Heart left ventricle (tissue), 16 donors: Measurements from ENCODE around the gene EPO. TPM values are rescaled to one million over a fixed set of nuclear protein-coding genes. Genes with fewer than 3 reads are reported as not detected.

Experiments used
- ATAC-seq, 4 donors: fragments of 200-7000 bp; cut with Tn5 transposase; one replicate each; pipeline ENCODE4 v1.9.1; 2020 to 2022; ENCODE audit warnings: moderate library complexity in 4 of 4, mild to moderate bottlenecking in 3 of 4, moderate number of reproducible peaks in 1 of 4
- DNase-seq, 5 donors: peaks; one replicate each; pipeline ENCODE4 v3.0.0-alpha.2; 2020
- H3K27ac ChIP-seq, 12 donors: fragments of 200-600 bp; sonication (generic) in 4 of 12; one replicate each; pipeline versions ENCODE4 v1.5.0 to v1.8.0; 2016 to 2022; ENCODE audit warnings: mild to moderate bottlenecking in 2 of 12
- H3K27me3 ChIP-seq, 9 donors: fragments of 200-600 bp; sonication (generic) in 2 of 9; one replicate each; pipeline versions ENCODE4 v1.5.1 to v1.8.0; 2016 to 2022; ENCODE audit warnings: mild to moderate bottlenecking in 3 of 9
- H3K36me3 ChIP-seq, 9 donors: fragments of 200-600 bp; sonication (generic) in 2 of 9; one replicate each; pipeline versions ENCODE4 v1.5.0 to v1.8.0; 2018 to 2022; ENCODE audit warnings: mild to moderate bottlenecking in 2 of 9
- H3K4me1 ChIP-seq, 12 donors: fragments of 200-600 bp; sonication (generic) in 4 of 12; one replicate each; pipeline versions ENCODE4 v1.5.0 to v1.8.0; 2016 to 2022; ENCODE audit warnings: mild to moderate bottlenecking in 3 of 12
- H3K4me3 ChIP-seq, 12 donors: fragments of 200-600 bp; sonication (generic) in 4 of 12; one replicate each; pipeline versions ENCODE4 v1.5.0 to v1.8.0; 2017 to 2022; ENCODE audit warnings: mild to moderate bottlenecking in 9 of 12, moderate library complexity in 4 of 12
- H3K9me3 ChIP-seq, 12 donors: fragments of 200-600 bp; sonication (generic) in 4 of 12; one replicate each; pipeline versions ENCODE4 v1.5.0 to v1.8.0; 2016 to 2022; ENCODE audit warnings: mild to moderate bottlenecking in 1 of 12
- CTCF ChIP-seq, 12 donors: fragments of 200-600 bp; sonication (generic) in 4 of 12; IDR thresholded peaks; one replicate each; pipeline versions ENCODE4 v1.5.0 to v1.8.0; 2018 to 2022; ENCODE audit warnings: antibody characterized with exemption in 12 of 12, mild to moderate bottlenecking in 5 of 12
- POLR2A ChIP-seq, 2 donors: fragments of 450-650 bp; IDR thresholded peaks; one replicate each; pipeline ENCODE4 v1.6.1; 2017; ENCODE audit warnings: antibody characterized with exemption in 2 of 2, mild to moderate bottlenecking in 2 of 2, moderate library complexity in 2 of 2
- WGBS, 4 donors: extraction: QIAGEN DNeasy Blood & Tissue Kit in 2 of 4; methylation state at CpG; one replicate each; pipeline versions ENCODE4 v1.1.5 to v1.1.7; 2013 to 2018; 5-methylcytosine and 5-hydroxymethylcytosine counted together
- intact Hi-C, 10 donors: fragments of 100-400 bp; cut with DNase I; formaldehyde crosslinking; loops; one replicate each; pipeline versions ENCODE4 v1.11.1 to v1.14.2; 2022
- polyA plus RNA-seq, 2 donors: library from polyadenylated mRNA; stranded (reverse); fragments of 200-250 nt; gene quantifications; one replicate each; pipeline ENCODE4 v1.2.3, GENCODE V29; 2013
- total RNA-seq, 9 donors: library from RNA; depleted of rRNA in 2 of 9; stranded (reverse); fragments of >200 nt in 2 of 9; fragmentation: NEBNext Ultra II Directional in 3 of 9; extraction: Animal tissue kit (Norgen Biotek cat#: 25700) in 3 of 9; gene quantifications; one replicate each; pipeline versions ENCODE4 v1.1.0 to v1.2.4, GENCODE V29; 2016 to 2023
- donor health status: ischemic (EF 13 %, LVEDD 7.1; RV severe dilation, severe dysfunction).
- donor health status: healthy with polysubstance abuse.
- donor health status: DM: no; HTN: yes; CAD: no.
- donor health status: DM: no; HTN: no; CAD: no.
- donor health status: ischemic (EF 25% LVEDD 6.9; RV normal size, moderate dysfunction).
- donor health status: ischemic (EF 25% LVEDD 5.7; RV mildly dilated, moderate dysfunction).
- donor health status: healthy.
- donor health status: DM: yes; HTN: yes; CAD: no.
- donor health status: ischemic (EF 35%, LVEDD 5.7; RV mildly dilated, moderate dysfunction).
- donor health status: nonischemic (EF 11% LVEDD 7.7; RV severe dilation, severe dysfunction).
- donor health status: DM: yes; HTN: yes; CAD: no.
- donor health status: PGD.
- donor health status: ischemic (EF 29% LVEDD 5.4; RV normal size, mild dysfunction).
- donor health status: nonischemic (EF 23%, LVEDD 6.1; RV moderate dilation, normal function).

The EPO gene
- total and polyA plus RNA-seq, 11 donors: not detected

- ATAC-seq (no peak), DNase-seq (peak in 1 of 5 donors; percentile 72)
- Histone ChIP-seq H3K9me3 (no peaks in the 10 kb centered on the region), H3K4me3 (peak overlapping the region; percentile 53 to 88 (median 77)), H3K36me3 (peaks cover 0 to 16% (median 7%) of the 10 kb centered on the region in 9 donors), H3K27me3 (no peaks in the 10 kb centered on the region), H3K27ac (peak overlapping the region in 10 of 12 donors; percentile 77 to 99 (median 94)), H3K4me1 (peaks cover 0 to 28% (median 18%) of the 10 kb centered on the region in 12 donors)
- WGBS, 4 donors: 24 to 33% (median 25%) methylated on average over 18 to 34 of the region's 34 CpGs
- intact Hi-C loops: loop anchor here in 9 of 10 donors (1.0 to 10.0 kb wide), 6 partner anchors 14 to 348 kb away; partner anchors contain the start of gene SLC12A9 (in 9 of the 9)
- TF ChIP-seq CTCF (IDR thresholded peaks at IDR 0.05): no peak
These were observed 13.5 kb upstream of the EPO start for GRCh38 chr7:100706672-100707311.

- WGBS, 4 donors: 88 to 95% (median 90%) methylated on average over 5 to 6 of the region's 6 CpGs
- Histone ChIP-seq H3K27ac (no peak overlapping the region), H3K27me3 (no peaks in the 10 kb centered on the region), H3K4me3 (no peak overlapping the region), H3K36me3 (peaks cover 0 to 16% (median 7%) of the 10 kb centered on the region in 9 donors), H3K9me3 (no peaks in the 10 kb centered on the region), H3K4me1 (peaks cover 0 to 28% (median 18%) of the 10 kb centered on the region in 12 donors)
- no peak for TF ChIP-seq CTCF (IDR thresholded peaks at IDR 0.05)
- no peak for TF ChIP-seq POLR2A (IDR thresholded peaks at IDR 0.05)
- DNase-seq: peak in 1 of 5 donors; percentile 16
- intact Hi-C loops: loop anchor here in 8 of 10 donors (5.0 to 10.0 kb wide), 4 partner anchors 144 to 346 kb away; partner anchors contain the start of gene SLC12A9 (in 8 of the 8)
- no peak for ATAC-seq
These were observed 11.9 kb upstream of the EPO start for GRCh38 chr7:100708395-100708794.

- 73 to 98% (median 94%) methylated on average over 4 of the region's 4 CpGs for WGBS, 4 donors
- no peaks in the 10 kb centered on the region for H3K27me3 ChIP-seq
- DNase-seq (no peak), ATAC-seq (no peak)
- peaks cover 0 to 16% (median 7%) of the 10 kb centered on the region in 9 donors for H3K36me3 ChIP-seq
- no peak overlapping the region for H3K4me3 ChIP-seq
- H3K9me3 ChIP-seq: no peaks in the 10 kb centered on the region
- no peak overlapping the region for H3K27ac ChIP-seq
- intact Hi-C loops: no loop called here
- TF ChIP-seq POLR2A (IDR thresholded peaks at IDR 0.05): no peak
- TF ChIP-seq CTCF (IDR thresholded peaks at IDR 0.05): no peak
- peaks cover 0 to 20% (median 11%) of the 10 kb centered on the region in 12 donors for H3K4me1 ChIP-seq
These were observed 9.8 kb upstream of the EPO start for GRCh38 chr7:100710452-100710851.

GRCh38 chr7:100711369-100711768, 8.9 kb upstream of the EPO start:
- ATAC-seq (no peak), DNase-seq (peak in 1 of 5 donors; percentile 60)
- peaks cover 0 to 16% (median 7%) of the 10 kb centered on the region in 9 donors for H3K36me3 ChIP-seq
- no peaks in the 10 kb centered on the region for H3K27me3 ChIP-seq
- H3K4me3 ChIP-seq: no peak overlapping the region
- no peak overlapping the region for H3K27ac ChIP-seq
- TF ChIP-seq POLR2A (IDR thresholded peaks at IDR 0.05): no peak
- no peaks in the 10 kb centered on the region for H3K9me3 ChIP-seq
- WGBS, 4 donors: 73 to 78% (median 74%) methylated on average over 10 to 11 of the region's 11 CpGs
- H3K4me1 ChIP-seq: peaks cover 0 to 18% (median 11%) of the 10 kb centered on the region in 12 donors
- intact Hi-C loops: no loop called here
